Right lobe of liver (tissue), 6 donors: ENCODE results near the gene RIMKLB. TPM values are rescaled to one million over a fixed set of nuclear protein-coding genes. Genes with fewer than 3 reads are reported as not detected.

Experiments
- ATAC-seq, 4 donors: fragments of 200-7000 bp; cut with Tn5 transposase; one replicate each; pipeline ENCODE4 v1.9.1; 2020; ENCODE audit warnings: mild to moderate bottlenecking in 4 of 4, moderate library complexity in 4 of 4
- DNase-seq, 3 donors: peaks; one replicate each; pipeline ENCODE4 v3.0.0-alpha.2; 2020
- H3K27ac ChIP-seq, 3 donors: fragments of 200-600 bp; one replicate each; pipeline ENCODE4 v1.8.0; 2022
- H3K27me3 ChIP-seq, 2 donors: fragments of 200-600 bp; one replicate each; pipeline ENCODE4 v1.8.0; 2022
- H3K36me3 ChIP-seq, 4 donors: fragments of 200-600 bp; sonication (generic) in 1 of 4; one replicate each; pipeline versions ENCODE4 v1.5.1 to v1.8.0; 2017 to 2022; ENCODE audit warnings: control low read depth in 1 of 4
- H3K4me1 ChIP-seq, 4 donors: fragments of 200-600 bp; sonication (generic) in 1 of 4; one replicate each; pipeline versions ENCODE4 v1.5.1 to v1.8.0; 2017 to 2022; ENCODE audit warnings: control low read depth in 1 of 4
- H3K4me3 ChIP-seq, 3 donors: fragments of 200-600 bp; one replicate each; pipeline ENCODE4 v1.8.0; 2022
- H3K9me3 ChIP-seq, 4 donors: fragments of 200-600 bp; sonication (generic) in 1 of 4; one replicate each; pipeline versions ENCODE4 v1.5.1 to v1.8.0; 2017 to 2022; ENCODE audit warnings: control low read depth in 1 of 4
- CTCF ChIP-seq, 4 donors: fragments of 200-600 bp in 3 of 4; fragments of 450-650 bp in 1 of 4; IDR thresholded peaks; one replicate each; pipeline versions ENCODE4 v1.5.1 to v1.8.0; 2016 to 2022; ENCODE audit warnings: antibody characterized with exemption in 4 of 4, mild to moderate bottlenecking in 2 of 4
- POLR2A ChIP-seq: fragments of 450-650 bp; IDR thresholded peaks from one replicate; pipeline ENCODE4 v1.6.1; 2017; ENCODE audit warnings: antibody characterized with exemption, mild to moderate bottlenecking
- WGBS: methylation state at CpG from one replicate; pipeline ENCODE4 v1.1.6; 2018; ENCODE audit warnings: low coverage, low lambda C conversion rate; ENCODE audit not compliant: insufficient coverage; ENCODE audit errors: missing lambda C conversion rate; 5-methylcytosine and 5-hydroxymethylcytosine counted together
- intact Hi-C, 2 donors: fragments of 100-400 bp; cut with DNase I; formaldehyde crosslinking; loops; one replicate each; pipeline versions ENCODE4 v1.11.2 to v1.14.1; 2022
- total RNA-seq, 6 experiments: library from RNA; depleted of rRNA in 2 of 6; stranded (reverse); fragments of >200 nt in 2 of 6; fragmentation: NEBNext Ultra II Directional in 3 of 6; extraction: Animal tissue kit (Norgen Biotek cat#: 25700) in 3 of 6; gene quantifications; one replicate each; pipeline versions ENCODE4 v1.1.0 to v1.2.4, GENCODE V29; 2016 to 2023
- donor health status: DM: no; HTN: yes; CAD: no.
- donor health status: DM: no; HTN: no; CAD: no.
- donor health status: DM: no; HTN: no; CAD: no.
- donor health status: DM: no; HTN: yes; CAD: no.
- donor health status: DM: no; HTN: yes; CAD: no.

Gene RIMKLB
- total RNA-seq, 6 experiments from 2014 or later = 1.3 to 4.7 (median 2.6) TPM

GRCh38 chr12:8831116-8831515, 133.3 kb downstream of the RIMKLB start:
- H3K4me3 ChIP-seq = no peak overlapping the region
- no peaks in the 10 kb centered on the region for H3K27me3 ChIP-seq
- intact Hi-C loops = no loop called here
- no peak for TF ChIP-seq CTCF (IDR thresholded peaks at IDR 0.05)
- TF ChIP-seq POLR2A = no peak
- ATAC-seq (no peak), DNase-seq (no peak)
- H3K9me3 ChIP-seq = no peaks in the 10 kb centered on the region
- no peak overlapping the region for H3K27ac ChIP-seq
- WGBS = 69% methylated on average over 5 of the region's 9 CpGs
- no peaks in the 10 kb centered on the region for H3K4me1 ChIP-seq
- no peaks in the 10 kb centered on the region for H3K36me3 ChIP-seq

GRCh38 chr12:8832500-8832899, 134.7 kb downstream of the RIMKLB start:
- Histone ChIP-seq H3K27me3 (no peaks in the 10 kb centered on the region), H3K27ac (no peak overlapping the region), H3K4me1 (no peaks in the 10 kb centered on the region), H3K36me3 (no peaks in the 10 kb centered on the region), H3K9me3 (no peaks in the 10 kb centered on the region), H3K4me3 (no peak overlapping the region)
- intact Hi-C loops = no loop called here
- DNase-seq (no peak), ATAC-seq (no peak)
- 84% methylated on average over 6 of the region's 6 CpGs for WGBS
- TF ChIP-seq POLR2A = no peak
- TF ChIP-seq CTCF (IDR thresholded peaks at IDR 0.05) = no peak

Other genes with a start within 250 kb of the RIMKLB start
- not detected for gene CLEC6A, start 242.0 kb upstream of the RIMKLB start, total RNA-seq
- under 1 TPM in 3 of 6 experiments, not detected in 3; 0.09 to 0.43 (median 0.16) TPM for gene CLEC4D, start 184.5 kb upstream of the RIMKLB start, total RNA-seq
- gene CLEC4E, start 157.1 kb upstream of the RIMKLB start, total RNA-seq = 1 to 10 TPM in 3 of 6 experiments, under 1 TPM in 3; 0.42 to 3.1 (median 0.99) TPM
- not detected for gene AICDA, start 85.1 kb upstream of the RIMKLB start, total RNA-seq
- gene MFAP5, start 35.2 kb upstream of the RIMKLB start, total RNA-seq = under 1 TPM in 2 of 6 experiments, not detected in 4; 0.12 to 0.39 TPM
- gene A2ML1, start 124.6 kb downstream of the RIMKLB start, total RNA-seq = under 1 TPM in 1 of 6 experiments, not detected in 5; 0.07 TPM
- 10 to 100 TPM in 1 of 6 experiments, 1 to 10 TPM in 5; 3.3 to 15.0 (median 7.4) TPM for gene PHC1, start 216.5 kb downstream of the RIMKLB start, total RNA-seq